ENCODE data around the gene CCDC40.

GRCh38 chr17:80122026-80122575 is 85.7 kb downstream of the CCDC40 start:
- TF ChIP-seq CTCF (IDR thresholded peaks at IDR 0.05) (no peak), POLR2A (IDR thresholded peaks at IDR 0.05) (no peak)
